Activated T-helper 9 cell treated with anti-CD3 and anti-CD28 coated beads, Interleukin-2, amount 50 U/mL, for 16 hours (primary cell): ENCODE data around the gene TTLL11.

Source experiments
- DNase-seq: peaks from one replicate; pipeline ENCODE4 v3.0.0-alpha.2; 2020; ENCODE audit warnings: low read depth

The TTLL11 gene

DNA sequence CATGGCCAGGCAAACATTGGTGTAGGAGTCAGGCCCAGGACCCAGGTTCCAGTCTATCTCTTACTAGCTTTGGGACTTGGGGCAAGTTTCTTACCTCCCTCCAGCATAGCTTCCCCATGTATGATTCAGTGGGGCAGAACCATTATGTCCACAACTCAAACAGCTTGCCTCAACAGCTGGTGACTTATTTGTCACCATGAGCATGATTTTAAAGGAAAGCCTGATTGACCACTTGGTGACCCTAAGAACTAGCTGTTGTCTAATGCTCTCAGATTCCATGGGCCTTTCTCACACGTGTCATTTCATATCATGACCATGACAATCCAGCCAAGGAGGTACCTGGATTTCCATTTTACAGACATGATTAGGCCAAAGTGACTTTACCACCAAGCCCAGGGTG, 126.4 kb downstream of the TTLL11 start:
- no peak for DNase-seq

DNA sequence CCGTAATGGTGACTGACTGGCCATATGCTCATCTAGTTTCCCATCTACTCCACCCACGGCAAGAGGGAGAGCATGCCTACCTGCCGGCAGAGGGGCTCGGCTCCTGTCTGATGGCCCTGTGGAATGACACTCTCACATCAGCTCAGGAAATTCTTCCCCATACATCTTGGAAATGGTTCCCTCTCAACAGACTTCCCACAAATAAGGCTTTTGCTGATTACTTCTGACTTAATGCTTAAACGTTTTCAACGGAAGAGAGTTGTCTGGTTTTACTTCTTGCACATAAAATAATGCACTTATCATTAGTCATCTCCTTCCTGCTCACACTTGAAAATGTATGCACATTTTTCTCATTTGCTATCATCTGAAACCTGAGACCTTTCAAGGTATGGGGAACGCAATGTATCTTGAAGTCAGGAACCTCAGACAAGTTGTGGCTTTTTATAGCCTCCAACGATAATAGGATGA, 129.5 kb downstream of the TTLL11 start:
- DNase-seq, result no peak

DNA sequence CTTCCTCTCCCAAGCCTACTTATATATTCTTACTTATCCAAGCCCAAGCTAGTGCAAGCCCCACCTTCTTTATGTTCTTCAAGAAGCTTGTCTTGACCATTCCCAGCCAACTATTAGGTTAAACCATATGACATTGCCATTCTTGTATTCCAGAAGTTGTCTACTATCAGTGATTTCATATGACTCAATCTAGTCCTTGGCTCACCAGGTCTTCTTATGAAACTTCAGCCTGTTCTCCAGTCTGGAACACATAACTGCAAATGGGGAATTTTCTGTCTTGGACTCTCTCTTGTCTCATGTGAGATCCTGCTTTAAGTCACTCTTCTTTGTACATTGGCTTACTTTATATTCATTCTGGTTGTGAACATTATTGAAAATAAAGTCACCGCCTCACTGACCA, 130.7 kb downstream of the TTLL11 start:
- no peak for DNase-seq

DNA sequence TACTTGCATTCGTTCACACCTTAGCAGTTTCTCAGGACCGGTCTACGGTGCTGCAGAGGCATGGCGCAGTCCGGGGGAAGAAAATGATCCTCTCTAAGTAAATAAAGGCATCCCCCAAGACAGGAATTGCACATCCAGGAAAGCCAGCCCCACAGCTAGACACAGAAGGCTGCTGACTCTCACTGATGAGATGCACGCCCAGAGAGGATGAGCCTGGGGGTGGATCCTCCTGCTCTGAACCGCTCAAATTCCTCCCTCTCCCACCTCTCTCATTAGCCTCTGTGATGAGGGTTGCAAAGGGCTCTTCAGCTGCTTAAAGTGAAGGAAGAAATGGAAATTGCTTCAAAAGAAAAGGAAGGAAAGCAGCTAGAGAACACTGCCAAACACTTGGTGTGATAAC, 132.4 kb downstream of the TTLL11 start:
- no peak for DNase-seq

DNA sequence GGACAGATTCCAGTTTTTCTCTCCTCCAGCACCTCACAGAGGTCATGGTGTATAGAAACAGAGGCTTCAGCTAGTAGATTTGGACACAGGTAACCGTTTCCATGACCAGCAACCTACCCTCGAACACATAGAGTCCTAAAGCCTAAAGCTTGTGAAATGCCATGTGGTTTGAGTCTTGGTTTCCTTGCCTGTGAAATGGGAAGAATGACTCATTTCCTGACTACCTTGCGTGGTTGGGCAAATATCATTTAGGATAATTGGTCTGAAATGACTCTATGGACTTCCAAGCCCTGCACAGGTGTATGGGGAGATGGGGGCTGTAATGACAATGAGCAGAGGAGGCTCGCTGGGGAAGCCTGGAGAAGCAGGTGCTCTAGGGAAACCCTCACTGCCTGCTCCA, 134.6 kb downstream of the TTLL11 start:
- no peak for DNase-seq

DNA sequence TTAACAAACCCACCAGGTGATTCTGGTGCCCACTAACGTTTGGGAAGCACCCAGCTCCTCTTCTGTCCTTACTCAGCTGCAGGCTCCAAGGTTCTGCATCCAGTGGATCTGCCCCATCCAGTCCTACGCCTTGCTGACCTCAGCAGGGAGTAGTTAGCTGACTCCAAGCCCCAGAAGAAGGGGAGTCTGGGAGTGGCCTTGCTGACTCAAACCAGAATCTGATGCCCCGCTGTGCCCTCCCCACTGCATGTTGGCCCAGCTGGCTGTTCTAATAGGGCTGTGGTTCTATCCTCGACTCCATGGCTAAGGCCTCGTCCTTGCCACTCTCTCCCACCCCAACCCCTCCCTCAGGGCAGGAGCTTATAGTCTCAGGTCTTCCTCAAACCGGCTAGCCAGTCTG, 136.3 kb downstream of the TTLL11 start:
- no peak for DNase-seq

DNA sequence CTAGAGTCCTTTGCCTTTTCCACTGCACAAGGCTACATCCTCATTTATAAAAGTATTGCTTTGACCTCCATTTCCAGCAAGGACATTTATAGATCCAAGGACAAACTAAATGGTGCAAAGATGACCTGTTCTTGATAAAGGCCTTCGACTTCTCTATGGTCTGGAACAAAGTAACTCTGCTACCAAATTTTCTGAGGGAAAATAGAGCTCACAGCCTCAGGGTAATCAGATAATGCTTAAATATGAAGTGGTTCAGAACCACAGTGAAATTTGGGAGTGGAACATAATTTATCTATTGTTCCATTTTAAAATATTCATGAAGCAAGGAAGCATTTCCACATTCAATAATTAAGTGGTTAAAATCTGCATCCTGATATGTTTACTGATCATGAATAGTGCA, 137.5 kb downstream of the TTLL11 start:
- no peak for DNase-seq

DNA sequence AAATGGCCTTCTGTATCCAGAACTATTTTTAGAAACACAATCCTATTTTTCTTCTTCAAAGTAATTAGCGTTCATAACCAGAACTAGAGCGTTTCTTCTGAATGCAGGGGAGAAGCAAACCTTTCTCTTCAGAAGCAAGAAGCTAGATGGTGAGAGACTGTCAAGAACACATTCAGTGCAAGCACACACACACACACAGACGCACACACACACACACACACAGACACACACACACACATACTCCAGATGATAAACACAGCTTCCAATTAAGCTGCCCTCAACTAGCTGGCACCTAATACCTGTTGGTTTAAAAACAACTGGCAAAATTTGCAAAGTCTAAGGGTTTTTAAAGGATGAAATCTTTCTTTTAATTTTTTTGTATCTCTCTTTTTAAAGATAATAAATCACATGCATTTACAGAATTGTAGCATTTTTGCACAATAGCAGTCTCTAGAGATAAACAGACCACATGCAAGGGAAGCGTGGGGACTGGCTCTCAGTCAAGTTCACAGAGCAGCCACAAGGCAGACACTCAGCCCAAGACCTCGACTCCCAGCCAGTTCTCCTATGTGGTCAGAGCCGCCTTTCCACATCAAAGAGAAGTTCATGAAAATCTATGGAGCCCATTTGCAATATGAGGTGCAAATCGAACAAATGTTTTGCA, 138.5 kb downstream of the TTLL11 start:
- no peak for DNase-seq

DNA sequence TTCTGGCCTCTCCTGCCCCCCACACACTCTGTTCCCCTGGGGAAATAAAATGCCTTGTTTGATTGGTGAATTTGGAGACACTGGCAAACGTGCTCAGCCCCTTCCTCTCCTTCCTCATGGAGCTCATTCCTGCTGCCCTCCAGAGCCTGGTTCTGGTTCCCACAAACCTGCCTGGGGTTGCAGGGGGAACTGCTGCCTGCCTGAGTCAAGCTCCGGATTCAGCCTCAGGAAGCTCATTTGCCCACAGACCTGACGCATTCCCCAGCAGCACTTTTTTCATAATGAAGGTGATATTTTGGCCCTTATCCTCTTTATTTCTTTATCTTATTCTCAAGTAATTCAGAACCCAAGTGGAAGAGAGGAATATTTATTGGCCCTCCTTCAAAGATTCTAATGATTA, 140.5 kb downstream of the TTLL11 start:
- no peak for DNase-seq

DNA sequence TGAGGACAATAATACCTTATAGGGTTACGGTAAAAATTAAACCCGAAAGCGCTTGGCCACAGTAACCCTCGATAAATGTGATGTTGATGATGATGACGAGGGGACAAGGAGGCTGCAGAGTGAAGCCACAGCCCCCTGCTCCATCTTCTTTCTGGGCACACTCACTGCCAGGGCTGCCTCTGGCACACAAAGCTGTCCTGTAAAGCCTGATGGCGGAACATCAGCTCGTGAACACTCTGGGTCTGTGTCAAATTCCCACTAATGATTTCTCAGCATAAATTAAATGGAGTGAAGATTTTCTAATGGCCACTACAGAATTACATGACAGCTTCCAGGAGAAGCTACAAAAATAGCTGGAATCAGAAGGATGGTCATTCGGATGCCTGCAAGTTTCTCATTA, 142.2 kb downstream of the TTLL11 start:
- DNase-seq, result no peak

DNA sequence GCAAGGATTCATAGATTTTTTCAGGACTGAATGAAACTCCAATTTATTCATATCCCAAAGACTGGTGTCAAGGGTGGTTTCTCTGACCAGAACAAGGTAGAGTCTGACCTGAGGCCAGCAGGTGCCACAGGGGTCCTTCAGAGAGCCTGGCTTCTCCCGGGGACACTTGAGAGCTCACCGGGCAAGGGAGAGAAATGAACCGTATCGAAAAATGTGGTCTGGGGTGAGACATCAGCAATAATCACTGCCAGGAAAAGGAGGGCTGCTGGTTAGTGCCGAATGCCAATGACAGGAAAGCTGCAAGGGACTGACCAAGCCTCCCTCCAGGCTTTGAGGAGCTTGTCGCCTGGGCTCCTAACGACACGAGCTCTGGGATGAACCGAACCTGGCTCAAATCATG, 142.7 kb downstream of the TTLL11 start:
- no peak for DNase-seq

DNA sequence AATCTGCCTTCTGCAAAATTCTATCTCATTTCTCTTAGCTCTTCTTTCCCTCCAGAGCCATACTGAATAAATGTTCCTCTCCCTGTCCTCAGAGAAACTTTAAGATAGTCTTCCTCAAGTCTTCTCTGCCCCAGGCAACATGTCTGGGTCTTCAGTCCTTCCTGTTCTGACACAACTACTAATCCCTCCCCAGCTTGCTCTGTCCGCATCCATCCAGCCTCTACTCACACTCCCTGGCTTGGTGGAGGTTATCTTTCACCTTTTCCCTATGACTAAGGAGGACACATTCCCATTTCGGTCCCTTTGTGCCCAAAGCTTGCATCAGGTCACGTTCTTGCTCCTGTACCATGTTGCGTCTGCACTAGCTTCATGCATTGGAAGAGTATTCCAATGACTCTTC, 143.3 kb downstream of the TTLL11 start:
- DNase-seq, result no peak

DNA sequence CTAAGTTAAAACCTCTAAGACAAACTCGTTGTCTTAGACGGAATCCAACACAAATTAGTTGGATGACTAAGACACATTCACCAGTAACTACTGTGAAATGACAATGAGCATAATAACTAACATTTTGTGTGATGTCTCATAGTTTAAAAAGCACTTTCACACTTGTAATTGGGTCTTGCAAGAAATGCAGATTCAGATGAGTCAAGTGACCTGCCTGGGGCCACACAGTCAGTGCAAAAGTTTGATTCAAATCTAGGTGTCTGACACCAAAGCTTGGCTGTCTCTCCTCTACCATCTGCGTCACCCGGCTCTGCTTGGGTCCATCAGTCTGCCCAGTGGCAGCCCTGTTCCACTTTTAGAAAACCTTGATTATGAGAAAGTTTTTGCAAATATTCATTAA, 143.7 kb downstream of the TTLL11 start:
- no peak for DNase-seq

DNA sequence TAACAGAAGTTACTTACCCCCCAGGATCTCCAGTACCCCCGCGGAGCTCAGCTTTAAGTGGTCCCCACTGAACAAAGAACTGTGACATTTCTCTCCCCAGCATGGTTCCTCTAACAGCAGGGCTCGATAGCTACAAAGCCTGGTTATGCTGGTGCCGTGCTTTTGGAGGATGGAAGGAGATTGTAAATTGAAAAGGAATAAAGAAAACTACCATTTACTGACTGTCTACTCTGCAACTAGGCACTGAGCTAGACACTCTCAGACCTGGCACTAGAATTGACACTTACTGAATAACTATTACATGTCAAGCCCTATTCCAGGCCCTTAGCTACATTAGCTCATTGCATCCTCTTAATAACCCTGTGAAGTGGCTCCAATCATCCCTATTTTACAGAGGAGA, 145.3 kb downstream of the TTLL11 start:
- DNase-seq, result no peak

DNA sequence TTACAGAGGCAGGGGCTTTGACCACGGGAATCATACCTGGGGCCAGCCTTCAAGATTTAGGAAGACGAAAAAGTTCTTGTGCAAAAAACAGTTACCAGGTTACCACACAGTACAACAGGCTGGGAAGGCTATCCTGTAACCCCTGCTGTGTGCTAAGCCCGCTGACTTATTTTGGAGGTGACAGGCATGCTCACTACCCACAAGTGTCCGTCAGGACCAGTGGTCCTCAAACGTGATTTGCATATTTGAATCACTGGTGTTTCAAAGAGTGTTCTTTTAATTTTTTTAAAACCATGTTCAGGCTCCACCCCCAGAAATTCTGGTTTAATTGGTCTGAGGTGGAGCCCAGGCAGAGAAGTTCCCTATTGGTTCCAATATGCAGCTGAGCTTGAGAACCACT, 146.6 kb downstream of the TTLL11 start:
- DNase-seq, result no peak

DNA sequence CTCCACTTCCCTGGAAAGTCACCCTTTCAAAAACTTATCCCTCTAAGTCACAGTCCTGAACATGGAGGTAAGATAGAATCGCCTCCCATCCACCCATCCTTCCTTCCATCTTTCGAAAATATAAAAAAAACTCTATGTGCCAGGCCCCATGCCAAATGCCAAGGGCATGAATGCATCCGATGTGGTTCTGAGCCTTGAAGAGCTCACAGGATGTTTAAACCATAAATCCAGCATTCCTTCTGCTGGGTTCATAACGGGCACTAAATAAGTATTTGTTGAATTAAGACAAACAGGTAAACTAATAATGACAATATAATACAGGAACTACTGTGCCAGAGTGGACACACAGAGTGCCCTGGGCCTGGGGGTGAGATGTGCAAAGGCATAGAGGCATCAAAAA, 147.3 kb downstream of the TTLL11 start:
- no peak for DNase-seq

DNA sequence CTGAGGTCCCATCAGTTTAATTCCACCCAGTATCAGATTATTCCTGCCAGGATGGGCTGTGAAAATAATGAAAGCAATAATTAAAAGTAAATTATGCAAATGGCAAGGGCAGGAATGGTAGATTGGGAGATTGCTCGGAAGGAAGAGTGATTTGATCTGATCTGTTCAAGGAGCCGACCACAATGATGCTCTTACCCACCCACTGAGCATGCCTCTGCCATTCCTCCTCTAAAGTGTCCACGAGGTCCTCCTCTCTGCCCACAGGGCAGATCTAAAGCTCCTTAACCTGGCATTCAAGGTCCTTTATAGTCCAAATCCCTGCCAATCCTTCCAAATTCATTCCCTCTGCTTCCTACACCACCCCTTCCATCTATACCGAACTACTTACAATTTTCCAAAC, 147.8 kb downstream of the TTLL11 start:
- DNase-seq, result no peak

DNA sequence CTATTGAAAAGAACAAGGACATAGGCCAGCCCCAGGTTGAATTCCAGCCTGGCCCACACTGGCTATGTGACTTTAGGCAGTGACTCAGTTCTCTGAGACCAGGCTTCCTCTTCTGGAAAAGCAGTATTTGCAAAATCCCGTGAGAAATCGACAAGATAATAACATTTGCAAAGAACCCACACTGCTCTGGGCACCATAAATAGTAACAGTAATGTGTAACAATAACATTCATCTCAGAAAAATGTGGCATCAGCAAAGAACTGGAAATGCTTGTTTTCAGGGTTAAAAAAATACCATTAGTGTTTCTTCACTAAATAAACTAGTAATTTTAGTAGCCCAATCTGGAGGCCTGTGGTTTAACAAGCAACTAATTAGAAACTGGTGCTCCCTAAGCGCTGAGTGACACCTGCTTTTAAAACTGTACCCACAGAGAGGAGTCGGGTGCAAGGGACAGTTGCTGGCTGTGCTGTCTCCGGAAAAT, 148.4 kb downstream of the TTLL11 start:
- no peak for DNase-seq

DNA sequence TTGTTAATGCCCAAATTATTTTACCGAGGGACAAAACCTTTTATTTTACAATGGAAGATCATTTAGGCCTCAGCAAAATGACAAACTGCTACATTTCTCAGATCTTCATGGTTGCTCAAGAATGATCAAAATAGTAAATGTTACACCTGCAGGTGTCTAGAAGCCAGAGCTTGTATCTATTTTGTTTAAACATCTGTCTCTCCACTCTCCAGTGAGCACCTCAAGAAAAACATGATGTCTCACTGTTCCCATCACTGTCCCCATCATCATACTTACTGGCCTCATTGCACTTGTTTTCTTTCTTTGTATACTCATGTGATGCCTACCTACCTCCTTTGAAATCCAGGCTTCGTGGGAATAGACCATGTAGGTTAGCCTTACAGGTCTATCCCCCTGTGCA, 149.6 kb downstream of the TTLL11 start:
- DNase-seq, result no peak

DNA sequence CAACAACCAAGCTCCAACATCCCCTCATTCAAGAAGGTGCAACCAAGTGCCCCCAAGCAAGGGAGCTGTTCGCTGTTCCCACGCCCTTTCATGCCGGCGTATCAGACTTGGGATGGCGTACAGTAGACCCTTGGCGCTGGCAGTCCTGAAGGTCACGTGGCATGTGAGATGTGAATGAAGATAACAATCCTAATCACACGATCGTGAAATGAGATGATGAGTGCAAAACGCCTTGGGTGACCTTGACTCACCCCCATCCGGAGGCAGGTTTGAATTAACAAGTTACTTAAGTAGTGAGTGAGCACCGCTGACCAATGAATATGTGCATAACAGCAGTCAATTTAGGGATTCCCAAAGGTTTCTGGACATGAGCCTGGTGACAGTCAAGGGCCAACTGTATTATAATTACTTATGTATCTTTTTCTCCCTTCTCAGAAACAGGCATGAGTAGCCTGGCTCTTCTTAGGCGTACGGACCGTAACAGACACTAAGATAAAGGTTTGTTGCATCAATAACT, 150.2 kb downstream of the TTLL11 start:
- no peak for DNase-seq

DNA sequence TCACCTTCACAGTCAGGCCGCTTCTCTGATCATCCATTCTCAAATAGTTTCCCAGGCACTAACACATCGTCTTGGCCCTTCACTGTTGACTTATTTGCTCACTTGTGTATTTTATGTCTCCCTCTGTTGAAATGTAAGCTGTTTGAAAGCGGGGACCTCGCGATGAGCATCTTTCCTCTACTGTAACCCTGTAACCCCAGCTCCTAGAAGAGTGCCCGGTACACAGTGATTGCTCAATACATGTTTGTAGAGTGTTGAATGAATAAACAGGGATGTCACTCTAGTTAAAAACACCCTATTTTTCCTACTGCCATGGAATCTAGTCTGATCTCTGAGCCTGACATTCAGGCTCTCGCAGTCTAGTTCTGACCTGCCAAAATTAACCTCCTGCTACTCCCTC, 150.8 kb downstream of the TTLL11 start:
- no peak for DNase-seq

DNA sequence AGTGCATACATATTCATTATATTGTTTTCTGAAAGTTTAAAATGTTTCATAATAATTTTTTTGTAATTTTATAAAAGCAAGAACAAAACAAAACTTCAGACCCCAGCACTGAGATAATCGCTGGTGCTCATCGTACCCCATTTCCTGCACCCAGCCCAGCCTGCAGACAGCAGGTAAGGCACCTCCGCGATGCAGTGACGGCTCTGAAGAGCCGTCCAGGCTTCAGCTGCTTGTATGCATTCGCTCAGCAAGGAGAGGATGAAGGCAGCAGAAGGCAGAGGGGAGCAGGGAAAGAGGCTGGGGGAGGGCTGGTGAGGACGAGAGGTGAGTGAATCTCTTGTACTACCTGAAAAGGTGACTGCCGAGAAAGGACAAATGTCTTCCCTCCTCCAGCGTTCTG, 153.5 kb downstream of the TTLL11 start:
- no peak for DNase-seq

DNA sequence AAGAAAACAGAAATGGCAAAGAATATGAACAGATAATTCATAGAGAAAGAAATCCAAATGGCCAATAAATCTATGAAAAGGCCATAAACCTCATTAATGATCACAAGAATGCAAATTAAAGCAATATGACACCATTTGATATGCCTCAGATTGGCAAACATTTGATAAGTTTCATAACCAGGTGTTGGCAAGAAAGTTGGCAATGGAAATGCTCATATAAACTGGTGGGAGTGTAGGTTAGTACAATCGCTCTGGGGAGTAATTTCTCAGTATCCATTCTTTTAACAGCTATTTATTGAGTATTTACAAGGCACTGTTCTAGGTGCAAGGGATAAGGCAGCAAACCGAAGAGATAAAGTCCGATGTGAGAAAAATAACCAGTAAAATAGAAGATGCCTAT, 154.5 kb downstream of the TTLL11 start:
- DNase-seq, result no peak

DNA sequence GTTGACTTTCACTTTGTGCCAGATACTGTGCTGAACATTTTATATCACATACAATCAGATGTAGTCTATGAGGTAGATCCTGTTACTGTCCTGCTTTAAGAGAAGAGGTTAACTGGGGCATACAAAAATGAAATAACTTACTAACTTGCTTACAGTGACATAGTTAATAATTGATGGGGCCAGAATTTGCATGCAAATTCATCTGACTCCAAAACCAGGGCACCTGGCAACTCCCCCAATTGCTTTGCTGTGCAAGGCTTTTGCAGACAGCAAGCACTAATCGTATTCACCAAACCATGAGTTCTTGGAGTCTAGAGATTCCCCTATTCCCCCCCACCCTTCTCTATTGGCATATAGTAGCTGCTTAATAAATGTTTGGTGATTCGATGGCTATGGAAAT, 155.9 kb downstream of the TTLL11 start:
- DNase-seq, result no peak
